Posterior cingulate gyrus (tissue), 11 donors: Measurements from ENCODE around the gene GGTA1.
"Not testable (repeated sequence)": the region's sequence is repeated elsewhere in the genome, so short reads cannot be mapped to it uniquely, and the experiment has no call there.

ENCODE experiments used
- DNase-seq, 10 donors: peaks; one replicate each; pipeline versions ENCODE4 v3.0.0 to v3.0.0-alpha.2; 2020 to 2021; ENCODE audit warnings: mixed read lengths in 3 of 10
- intact Hi-C: fragments of 100-400 bp; cut with DNase I; formaldehyde crosslinking; loops from one replicate; pipeline ENCODE4 v1.15.1; 2023

Gene GGTA1

DNA sequence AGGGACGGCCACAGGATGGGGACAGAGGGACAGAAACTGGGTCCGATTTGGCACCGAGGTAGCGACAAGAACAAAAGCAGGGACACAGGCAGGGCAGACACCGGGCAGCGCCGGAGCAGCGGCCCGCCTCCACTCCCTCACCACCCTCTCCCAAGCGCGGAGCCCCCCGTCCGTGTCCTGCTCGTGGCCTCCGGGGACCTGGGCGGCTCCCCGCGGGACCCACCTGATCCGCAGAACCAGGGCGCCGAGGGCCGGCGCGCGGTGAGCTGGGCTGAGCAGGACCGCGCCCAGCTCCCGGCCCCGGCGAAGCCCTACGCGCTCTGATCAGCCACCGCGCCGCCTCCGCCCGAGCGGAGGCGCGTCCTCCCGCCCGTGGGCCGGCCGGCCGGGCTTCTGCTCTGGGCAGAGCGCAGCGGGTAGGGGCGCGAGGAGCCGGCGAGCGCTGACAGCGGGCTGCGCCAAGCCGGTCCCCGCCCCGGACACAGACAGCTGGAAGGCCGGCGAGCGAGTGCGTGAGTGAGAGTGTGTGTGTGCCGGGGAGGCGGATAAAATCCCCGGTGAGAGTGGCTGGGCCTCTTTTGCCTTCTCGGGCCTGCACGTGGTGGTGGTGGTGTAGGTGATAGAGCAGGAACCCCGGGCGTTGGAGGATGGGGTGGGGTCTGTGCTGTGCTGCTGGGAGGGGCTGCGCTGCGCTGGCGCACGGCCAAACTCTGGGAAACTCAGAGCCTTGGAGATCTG is at the start of gene GGTA1:
Gene GGTA1 (minus strand): TSS at position 418 of the 738 bp plus-strand sequence. CDS start 31,922 bp downstream, outside the sequence.
- DNase-seq = peak in 8 of 10 donors; percentile 27 to 90 (median 39)
- intact Hi-C loops = no loop called here

DNA sequence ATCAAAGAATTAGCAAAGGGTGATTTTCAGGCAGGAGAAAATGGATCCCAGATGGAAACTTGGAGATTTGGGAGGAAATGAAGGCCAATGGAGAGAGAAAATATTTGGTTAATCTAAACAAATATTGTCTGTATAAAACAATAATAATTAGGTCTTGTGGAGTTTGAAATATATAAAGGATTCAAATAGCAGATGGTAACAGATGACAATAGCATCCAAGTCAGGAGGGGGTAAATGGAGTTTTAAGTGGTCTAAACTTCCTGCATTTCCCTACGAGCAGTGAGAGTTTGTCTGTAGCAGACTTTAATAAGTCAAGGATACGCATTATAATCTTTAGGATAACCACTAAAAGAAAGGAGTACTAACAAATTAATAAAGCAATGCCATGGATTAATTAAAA is 49.0 kb upstream of the GGTA1 start:
- DNase-seq = no peak
- intact Hi-C loops = loop anchor here (10.0 kb wide), 1 partner anchor 576 kb away; no protein-coding TSS in a partner anchor

- DNase-seq = peak; percentile 79 to 99 (median 94)
- intact Hi-C loops = loop anchor here (2.0 to 10.0 kb wide), 2 partner anchors 447 to 579 kb away; no protein-coding TSS in a partner anchor
Measured at GRCh38 chr9:121545875-121546423, 46.3 kb upstream of the GGTA1 start.

- intact Hi-C loops = loop anchor here (10.0 kb wide), 1 partner anchor 579 kb away; no protein-coding TSS in a partner anchor
- DNase-seq = peak in 1 of 10 donors; percentile 61
Measured at GRCh38 chr9:121545150-121545874, 45.7 kb upstream of the GGTA1 start.

DNA sequence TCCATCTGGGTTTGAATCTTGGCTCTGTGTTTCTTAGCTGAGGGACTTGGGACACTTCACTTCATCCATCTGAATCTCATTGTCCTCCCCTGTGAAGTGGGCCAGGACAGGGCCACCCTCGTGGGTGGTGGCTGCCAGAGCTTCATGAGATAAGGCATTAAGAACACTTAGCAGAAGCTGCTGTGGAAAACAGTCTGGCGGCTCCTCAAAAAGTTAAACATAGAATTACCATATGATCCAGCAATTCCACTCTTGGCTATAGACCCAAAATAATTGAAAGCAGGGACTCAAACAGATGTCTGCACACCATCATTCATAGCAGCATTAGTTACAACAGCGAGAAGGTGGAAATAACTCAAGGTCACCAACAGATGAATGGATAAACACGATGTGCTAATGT is 42.4 kb upstream of the GGTA1 start:
- intact Hi-C loops = loop anchor here (10.0 kb wide), 1 partner anchor 583 kb away; no protein-coding TSS in a partner anchor
- peak in 1 of 10 donors; percentile 47 for DNase-seq

- peak in 1 of 10 donors; percentile 23 for DNase-seq
- intact Hi-C loops = loop anchor here (10.0 kb wide), 1 partner anchor 584 kb away; no protein-coding TSS in a partner anchor
Measured at GRCh38 chr9:121541256-121541655, 41.6 kb upstream of the GGTA1 start.

- intact Hi-C loops = no loop called here
- DNase-seq = peak in 1 of 10 donors; percentile 51
Measured at GRCh38 chr9:121538221-121538620, 38.6 kb upstream of the GGTA1 start.

- intact Hi-C loops = no loop called here
Measured at GRCh38 chr9:121537283-121537682, 37.6 kb upstream of the GGTA1 start.

GRCh38 chr9:121532881-121533280 is 33.2 kb upstream of the GGTA1 start:
- intact Hi-C loops = no loop called here
- DNase-seq = no peak

More at GRCh38 chr9:121537283-121537682, 37.6 kb upstream of the GGTA1 start:
- peak in 7 of 10 donors; percentile 22 to 91 (median 58) for DNase-seq

- DNase-seq = peak in 9 of 10 donors; percentile 26 to 91 (median 52)
- intact Hi-C loops = no loop called here
Measured at GRCh38 chr9:121529237-121529987, 29.8 kb upstream of the GGTA1 start.

DNA sequence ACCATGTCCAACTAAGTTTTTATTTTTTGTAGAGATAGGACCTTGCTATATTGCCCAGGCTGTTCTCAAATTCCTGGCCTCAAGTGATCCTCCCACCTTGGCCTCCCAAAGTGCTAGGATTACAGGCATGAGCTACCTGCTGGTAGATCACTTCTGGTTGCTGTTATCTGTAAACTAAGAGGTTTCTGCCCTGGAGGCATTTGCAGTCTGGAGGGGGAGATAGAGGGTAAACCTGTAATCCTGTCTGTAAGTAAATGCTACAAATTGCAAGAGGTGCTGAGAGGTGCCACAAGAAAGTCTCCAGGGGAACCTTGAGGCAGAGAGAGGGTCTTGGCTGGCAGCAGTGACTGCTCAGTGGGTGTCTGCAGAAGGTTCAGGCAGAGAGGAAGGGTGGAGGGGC is 29.0 kb upstream of the GGTA1 start:
- DNase-seq = no peak
- intact Hi-C loops = no loop called here

GRCh38 chr9:121527371-121527770 is 27.7 kb upstream of the GGTA1 start:
- intact Hi-C loops = no loop called here
- peak in 1 of 10 donors; percentile 73 for DNase-seq

GRCh38 chr9:121519688-121520087 is 20.0 kb upstream of the GGTA1 start:
- intact Hi-C loops, DNase-seq: not testable (repeated sequence)

DNA sequence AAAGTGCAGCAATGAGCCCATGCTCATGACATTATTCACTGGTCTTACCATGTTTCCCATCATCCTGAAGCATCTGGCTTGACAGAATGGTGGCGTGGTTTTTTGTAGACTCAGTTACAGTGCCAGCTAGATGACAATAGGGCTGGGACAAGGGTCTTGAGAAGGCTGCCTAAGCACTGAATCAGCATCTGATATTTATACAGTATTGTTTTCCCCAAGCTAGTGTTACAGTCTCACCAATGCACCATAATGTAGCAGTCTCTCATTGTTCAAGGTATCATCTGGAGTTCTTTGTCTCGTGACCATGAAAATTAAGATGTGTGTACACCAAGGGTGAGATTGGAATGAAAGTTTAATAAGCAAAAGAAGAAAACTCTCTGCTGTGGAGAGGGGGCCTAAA is 19.0 kb upstream of the GGTA1 start:
- intact Hi-C loops = no loop called here
- DNase-seq = no peak

DNA sequence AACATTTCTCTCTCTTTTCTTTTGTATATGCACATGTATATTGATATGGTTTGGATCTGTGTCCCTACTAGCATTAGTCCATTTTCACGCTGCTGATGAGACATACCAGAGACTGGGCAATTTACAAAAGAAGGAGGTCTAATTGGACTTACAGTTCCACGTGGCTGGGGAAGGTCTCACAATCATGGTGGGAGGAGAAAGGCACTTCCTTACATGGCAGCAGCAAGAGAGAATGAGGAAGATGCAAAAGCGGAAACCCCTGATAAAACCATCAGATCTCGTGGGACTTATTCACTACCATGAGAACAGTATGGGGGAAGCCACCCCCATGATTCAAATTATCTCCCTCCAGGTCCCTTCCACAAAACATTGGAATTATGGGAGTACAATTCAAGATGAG is 13.5 kb upstream of the GGTA1 start:
- intact Hi-C loops = not testable (repeated sequence)

GRCh38 chr9:121510766-121511550 is 11.3 kb upstream of the GGTA1 start:
- peak in 2 of 10 donors; percentile 19 to 67 for DNase-seq

More for the DNA sequence above, 13.5 kb upstream of the GGTA1 start:
- DNase-seq = peak in 1 of 10 donors; percentile 7

GRCh38 chr9:121509180-121509579 is 9.5 kb upstream of the GGTA1 start:
- DNase-seq = peak in 1 of 10 donors; percentile 1
- intact Hi-C loops = no loop called here

More at GRCh38 chr9:121510766-121511550, 11.3 kb upstream of the GGTA1 start:
- intact Hi-C loops = no loop called here

DNA sequence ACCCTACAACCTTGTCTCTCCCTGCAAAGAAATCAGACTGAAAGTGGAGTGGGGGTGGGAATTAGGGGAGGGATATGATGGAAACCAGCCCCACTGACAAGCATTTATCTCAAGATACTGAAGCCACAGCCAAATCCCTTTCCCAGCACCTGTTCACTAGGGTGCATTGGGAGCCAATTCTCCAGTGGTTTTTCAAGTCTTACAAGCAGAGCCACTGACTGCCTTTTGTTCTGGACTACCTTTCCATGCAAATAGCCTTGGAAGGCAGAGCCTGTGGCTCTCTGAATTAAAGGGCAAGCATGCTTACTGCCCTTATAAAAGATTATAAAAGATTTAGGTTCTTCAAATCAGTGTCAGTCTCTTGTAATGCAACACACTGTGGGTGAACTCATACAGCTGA is 8.8 kb upstream of the GGTA1 start:
- no peak for DNase-seq
- intact Hi-C loops = no loop called here
